Nucleus accumbens (tissue), 56 donors: Measurements from ENCODE around the gene REPS1.
"Not testable (repeated sequence)": the region's sequence is repeated elsewhere in the genome, so short reads cannot be mapped to it uniquely, and the experiment has no call there.

ENCODE experiments used
- DNase-seq, 56 donors: peaks; one replicate each; lab custom pipeline; 2025; lab: John Stamatoyannopoulos, UW

The REPS1 gene

DNA sequence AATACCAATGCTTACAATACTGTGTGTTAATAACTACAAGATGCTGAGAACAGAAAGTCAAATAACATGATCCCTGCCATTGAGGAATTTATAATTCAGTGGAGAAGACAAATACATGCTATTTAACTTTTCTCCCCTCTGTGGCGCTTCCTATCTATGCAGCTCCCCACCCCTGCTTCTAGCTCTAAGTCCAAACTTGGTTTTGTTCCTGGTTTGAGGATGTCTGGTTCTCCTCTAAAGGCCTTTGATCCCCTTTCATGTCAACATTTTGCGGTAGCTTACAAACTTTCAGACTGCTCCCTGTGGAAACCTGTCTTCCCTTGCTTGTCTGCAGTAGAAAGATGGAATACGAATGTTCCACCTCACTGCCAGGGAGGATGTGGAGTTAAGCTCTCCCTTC is 18.4 kb upstream of the REPS1 start:
- DNase-seq = no peak

DNA sequence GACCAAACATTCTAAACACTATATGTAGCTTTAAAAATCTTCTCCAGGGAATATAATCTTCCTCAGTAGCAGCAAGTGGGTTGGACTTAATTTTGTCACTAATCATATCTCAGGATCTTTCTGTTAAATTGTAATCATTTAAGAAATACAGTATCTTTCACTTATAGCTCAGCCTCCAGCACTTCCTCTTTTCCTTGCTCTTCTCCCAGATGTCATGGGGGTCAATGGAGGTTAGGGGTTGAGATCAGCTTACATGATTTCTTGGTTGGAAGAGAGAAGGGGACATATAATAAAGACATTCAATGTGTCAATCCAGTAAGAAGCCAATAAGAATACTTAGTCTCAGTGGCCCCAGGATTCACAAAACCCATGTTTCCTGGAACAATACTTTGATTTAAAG is 15.7 kb upstream of the REPS1 start:
- DNase-seq = no peak

DNA sequence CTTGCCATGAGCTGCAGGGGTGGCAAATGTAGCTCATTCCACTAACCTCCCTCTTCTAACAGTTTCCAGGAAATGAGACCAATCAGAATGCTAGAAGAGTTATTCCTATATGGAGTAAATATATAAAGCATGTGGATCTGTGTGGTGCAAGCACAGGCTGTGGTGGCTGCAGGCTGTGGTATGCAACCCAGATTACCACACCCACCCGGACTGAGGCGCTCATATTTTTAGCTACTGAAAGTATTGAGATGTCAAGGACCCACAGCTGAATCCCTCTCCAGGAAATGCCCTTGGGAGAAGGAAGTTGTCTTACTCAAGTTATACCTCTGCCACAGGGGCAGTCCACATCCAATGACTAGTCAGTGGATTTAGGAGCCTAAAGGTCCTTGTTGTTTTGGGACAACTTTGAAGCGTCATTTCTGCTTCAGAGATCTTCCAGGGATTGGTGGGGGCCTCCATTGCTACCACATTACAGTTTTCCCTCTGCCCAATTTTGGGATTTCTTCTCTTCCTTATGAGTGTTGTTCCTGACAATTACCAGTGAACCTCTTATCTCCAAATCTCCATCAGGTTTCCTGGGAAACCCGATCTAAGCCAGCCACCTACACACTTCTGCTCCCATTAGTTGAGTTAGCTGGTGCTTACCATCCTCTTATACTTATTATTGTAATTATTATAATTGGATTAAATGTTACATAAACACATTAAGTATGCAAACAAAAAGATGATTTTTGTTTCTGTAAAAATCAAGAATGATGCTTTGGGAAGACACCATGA is 12.1 kb upstream of the REPS1 start:
- no peak for DNase-seq

DNA sequence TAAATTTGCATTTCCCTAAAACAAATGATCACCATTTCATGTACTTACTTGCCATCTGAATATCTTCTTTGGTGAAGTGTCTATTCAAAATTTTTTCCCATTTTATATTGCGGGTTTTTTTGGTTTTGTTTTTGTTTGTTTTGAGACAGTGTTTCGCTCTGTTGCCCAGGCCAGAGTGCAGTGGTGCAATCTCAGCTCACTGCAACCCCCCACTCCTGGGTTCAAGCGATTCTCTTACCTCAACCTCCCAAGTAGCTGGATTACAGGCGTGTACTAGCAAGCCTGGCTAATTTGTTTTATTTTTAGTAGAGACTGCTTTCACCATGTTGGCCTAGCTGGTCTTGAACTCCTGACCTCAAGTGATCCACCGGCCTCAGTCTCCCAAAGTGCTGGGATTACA is 9.1 kb upstream of the REPS1 start:
- no peak for DNase-seq

DNA sequence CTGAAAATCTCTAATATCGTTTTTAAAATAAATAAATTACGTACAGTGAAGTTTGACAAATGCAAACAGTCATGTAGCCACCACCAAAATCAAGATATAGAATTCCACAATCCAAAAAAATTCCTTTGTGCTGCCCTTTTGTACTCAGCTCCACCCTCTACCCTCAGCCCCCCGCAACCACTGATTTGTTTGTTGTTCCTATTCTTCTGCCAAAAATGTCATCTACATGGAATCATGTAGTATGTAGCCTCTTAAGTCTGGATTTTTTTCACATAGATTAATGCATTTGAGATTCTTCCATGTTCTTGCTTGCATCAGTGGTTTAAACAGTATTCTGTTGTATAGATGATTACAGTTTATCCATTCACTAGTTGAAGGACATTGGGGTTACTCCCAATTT is 8.5 kb upstream of the REPS1 start:
- no peak for DNase-seq

DNA sequence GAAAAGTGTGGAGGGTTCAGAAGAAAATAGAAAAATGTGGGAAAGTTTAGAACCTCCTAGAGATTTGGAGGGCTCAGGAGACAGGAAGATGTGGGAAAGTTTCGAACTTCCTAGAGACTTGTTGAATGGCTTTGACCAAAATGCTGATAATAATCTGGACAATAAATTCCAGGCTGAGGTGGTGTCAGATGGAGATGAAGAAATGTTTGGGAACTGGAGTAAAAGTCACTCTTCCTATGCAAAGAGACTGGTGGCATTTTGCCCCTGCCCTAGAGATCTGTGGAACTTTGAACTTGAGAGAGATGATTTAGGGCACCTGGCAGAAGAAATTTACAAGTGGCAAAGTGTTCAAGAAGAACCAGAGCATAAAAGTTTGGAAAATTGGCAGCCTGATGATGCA is 5.4 kb upstream of the REPS1 start:
- not testable (repeated sequence) for DNase-seq

DNA sequence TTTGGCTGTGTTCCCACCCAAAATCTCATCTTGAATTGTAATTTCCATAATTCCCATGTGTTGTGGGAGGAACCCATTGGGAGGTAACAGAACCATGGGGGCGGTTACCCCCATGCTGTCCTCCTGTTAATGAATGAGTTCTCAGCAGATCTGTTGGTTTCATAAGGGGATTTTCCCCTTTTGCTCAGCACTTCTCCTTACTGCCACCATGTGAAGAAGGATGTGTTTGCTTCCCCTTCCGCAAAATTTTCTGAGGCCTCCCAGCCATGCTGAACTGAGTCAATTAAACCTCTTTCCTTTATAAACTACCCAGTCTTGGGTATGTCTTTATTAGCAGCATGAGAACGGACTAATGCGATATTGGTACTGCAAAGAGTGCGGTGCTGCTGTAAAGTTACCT is 4.9 kb upstream of the REPS1 start:
- DNase-seq = not testable (repeated sequence)

DNA sequence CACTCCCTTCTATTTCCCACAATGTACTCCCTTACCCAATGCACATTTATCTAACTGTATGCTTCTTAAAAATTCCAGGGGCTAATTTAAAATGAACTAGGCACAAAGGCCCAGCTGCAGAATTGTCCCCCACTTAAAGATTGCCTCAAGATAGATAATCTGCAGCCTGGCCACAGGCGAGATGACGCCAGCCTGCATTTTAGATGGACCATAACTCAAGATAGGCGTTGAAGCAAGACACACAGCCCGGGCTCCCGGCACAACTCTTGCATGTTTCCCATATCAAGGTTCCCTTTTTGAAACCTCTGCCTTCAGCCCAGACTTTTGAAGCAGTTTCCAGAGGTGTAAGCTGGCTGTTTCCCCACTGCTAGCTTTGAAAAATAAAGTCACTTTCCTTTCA is 3.2 kb upstream of the REPS1 start:
- no peak for DNase-seq

DNA sequence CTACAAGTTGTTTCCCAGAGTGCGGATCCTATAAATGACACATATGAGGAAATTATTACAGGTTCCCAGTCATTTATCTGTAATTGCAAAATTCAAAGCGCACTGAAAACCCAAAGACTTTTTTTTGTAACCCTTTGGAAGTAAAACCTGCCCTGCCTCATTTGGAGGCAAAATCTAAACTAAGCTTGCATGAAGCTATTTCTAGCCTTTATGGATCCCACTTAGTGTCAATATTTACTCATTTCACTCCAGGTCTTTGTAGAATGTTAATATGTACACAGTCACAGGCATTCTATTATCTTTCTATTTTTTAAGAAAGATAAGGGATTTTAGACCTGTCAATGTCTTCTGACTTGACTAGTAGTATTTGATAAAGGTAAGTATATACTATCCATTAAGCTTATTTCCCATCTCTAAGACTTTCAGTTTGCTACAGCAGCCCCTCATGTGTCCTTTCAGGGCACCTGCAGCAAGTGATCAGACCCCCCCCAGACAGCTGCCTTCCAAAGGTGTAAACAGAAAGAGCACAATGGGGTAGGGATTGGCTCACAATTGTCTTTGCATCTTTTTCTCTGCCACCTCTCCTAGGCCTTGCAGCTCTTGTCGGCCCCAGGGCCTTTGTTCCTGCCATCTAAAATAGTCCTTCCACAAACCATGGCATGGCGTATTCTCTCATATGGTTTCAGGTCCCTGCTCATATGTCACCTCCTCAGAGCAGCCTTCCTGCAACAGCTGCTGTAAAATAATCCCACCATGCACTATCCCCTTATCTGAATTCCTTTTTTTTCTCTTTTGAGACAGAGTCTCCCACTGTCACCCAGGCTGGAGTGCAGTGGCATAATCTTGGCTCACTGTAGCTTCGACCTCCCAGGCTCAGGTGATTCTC is 1.3 kb upstream of the REPS1 start:
- DNase-seq = no peak

DNA sequence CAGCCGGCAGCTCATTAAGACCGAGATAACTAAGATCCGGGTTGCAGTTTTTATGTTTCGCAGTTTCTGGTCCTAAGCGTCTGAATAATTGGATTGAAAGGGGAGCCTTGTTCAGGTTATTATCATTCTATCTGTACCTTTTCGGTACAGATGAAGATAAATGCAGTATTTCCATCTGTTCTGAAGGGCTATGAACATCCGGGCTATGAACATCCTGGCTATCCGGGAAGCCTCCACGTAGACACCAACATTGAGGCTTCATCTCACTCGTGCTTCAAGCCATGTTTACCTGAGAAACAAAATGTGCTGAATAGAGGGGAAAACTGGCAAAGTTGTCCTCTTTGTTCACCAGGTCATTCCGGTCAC is 399 bp upstream of the REPS1 start:
- peak in 1 of 56 donors; percentile 51 for DNase-seq

DNA sequence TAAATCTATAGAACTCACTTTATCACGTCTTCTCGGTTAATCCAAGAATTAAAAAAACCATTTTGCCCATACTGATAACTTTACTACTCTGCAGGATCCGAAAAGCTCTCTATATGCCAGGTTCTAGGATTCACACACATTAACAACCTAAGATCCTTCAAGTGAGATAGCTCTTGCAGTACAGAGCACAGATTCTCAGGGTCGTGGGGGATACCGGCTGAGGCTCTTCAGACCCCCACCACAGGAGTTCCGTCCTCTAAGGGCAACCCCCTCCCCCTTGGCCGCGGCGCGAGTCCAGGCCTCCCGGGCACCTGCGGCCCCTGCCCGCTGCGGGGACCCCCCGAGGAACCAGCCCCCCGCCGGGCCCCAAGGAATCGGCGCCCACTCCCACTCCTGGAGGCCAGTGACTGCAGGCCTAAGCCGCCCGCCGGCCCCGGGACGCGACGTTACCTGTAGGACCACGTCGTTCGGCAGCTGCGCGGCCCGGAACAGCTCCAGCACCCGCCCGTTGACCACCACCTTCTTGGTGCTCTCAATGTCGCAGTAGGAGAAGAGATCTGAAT is 892 bp downstream of the REPS1 start:
- DNase-seq = peak in 19 of 56 donors; percentile 3 to 63 (median 34)

DNA sequence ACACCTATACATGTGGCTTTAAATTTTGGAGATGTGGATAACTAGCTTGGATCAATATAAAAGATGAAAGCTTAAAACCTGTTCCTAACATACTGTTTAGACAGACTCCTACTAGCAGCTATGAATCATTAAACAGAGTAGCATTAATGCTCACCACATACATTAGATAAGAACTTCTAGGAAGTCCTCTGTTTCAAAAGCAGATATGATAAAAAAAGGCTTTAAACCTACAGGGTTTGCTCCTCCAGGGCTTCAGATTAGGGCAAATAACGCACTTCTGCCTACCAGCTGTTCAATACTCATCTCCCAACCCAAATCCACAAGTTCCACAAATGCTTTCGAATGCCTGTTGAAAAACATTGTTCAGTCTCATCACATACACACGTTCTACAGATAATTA is 1.5 kb downstream of the REPS1 start:
- no peak for DNase-seq

DNA sequence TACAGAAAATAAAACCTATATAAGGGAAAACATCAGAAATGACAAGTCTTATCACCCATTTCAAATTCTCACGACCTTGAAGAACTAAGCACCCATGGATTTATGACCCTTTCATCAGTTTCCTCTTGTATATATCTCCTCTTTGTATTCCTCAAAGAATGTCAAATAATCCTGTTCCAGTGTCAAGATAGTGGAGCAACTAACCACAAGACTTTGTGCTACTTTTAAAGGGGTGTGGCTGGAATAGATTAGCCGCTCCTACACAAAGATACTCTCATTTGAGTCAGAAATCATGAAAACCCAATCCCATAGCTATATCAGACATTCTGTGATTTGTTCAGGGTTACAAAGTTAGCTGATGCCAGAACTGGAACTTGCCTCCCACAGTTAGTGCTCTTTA is 6.6 kb downstream of the REPS1 start:
- no peak for DNase-seq

DNA sequence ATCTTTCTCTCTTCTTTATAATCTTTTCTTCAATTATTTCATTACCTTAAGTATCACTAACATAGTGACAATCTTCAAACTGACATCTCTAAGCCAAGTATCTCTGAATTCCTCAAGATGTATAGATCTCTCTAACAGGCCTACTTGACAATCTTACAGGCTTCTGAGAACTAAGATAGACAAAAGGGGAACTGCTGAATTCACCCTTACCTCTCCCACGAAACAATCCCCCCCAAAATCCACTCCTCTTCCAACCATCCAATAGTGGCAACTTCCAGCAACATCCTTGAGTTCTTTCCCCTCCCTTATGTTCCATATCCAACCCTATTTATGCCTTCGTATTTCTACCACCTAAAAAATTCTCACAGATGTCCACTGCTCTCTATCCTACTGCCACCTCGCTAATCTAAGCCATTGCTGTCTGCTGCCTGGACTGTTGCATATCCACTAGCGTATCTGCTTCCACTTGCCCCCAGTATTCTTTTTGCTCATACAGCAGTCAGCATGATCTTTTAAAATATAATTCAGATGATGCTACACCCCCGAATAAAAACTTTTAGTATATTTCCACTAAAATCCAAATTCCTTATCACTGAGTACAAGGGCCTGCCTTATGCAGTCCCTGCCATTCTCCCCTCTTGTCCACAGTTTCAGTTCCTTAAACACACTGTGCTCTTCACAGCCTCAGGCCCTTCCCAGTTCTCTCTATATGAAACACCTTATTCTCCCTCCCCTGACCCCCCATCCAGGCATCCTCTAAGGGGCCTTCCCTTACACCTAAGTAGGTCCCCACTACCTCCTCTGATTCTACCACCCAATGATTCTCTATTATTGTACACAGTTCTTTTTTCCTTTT is 8.0 kb downstream of the REPS1 start:
- no peak for DNase-seq

DNA sequence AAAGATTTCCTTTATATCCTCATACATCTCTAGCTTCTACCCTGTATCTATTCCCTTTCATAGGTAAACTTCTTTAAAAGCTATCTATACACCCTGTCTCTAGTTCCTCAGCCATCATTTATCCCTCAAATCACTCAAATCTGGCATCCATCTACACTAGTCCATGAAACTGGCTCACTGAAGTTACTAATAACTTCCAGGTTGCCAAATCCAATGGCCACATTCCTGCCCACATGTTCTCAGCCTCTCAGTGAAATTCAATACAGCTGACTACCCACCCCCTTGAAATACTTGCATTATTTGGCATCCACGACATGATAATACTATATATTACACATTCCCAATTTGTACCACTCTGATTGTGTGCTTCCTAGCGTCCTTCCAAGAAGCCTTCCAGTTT is 8.7 kb downstream of the REPS1 start:
- DNase-seq = no peak

DNA sequence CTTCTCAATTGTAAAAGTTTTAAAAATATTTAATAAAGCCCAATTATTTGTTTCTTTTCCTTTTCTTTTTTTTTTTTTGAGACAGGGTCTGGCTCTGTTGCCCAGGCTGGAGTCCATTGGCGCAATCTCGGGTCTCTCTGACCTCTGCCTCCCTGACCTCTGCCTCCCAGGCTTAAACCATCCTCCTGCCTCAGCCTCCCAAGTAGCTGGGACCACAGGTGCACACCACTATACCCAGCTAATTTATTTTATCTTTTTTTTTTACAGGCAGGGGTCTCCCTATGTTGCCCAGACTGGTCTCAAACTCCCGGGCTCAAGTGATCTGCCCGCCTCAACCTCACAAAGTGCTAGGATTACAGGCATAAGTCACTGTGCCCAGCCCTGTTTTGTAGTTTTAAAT is 9.8 kb downstream of the REPS1 start:
- no peak for DNase-seq

DNA sequence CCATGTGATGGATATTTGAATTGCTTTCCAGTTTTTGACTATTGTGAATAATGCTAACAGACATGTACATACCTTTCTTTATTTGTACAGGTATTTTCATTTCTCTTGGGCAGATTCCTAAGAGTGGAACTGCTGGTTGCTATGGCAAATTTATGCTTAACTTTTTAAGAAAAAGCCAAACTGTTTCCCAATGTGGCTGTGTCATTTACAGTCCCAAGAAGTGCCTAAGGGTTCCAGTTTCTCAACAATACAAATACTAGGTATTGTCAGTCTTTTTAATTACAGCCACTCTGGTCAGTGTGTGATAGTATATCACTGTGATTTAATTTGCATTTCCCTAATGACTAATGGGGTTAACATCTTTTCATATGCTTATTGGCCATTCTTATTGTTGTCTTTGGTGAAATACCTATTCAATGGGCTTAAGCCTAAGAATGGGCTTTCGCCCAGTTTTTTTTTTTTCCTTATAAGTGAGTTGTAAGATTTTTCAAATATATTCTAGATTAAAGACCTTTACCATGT is 10.3 kb downstream of the REPS1 start:
- no peak for DNase-seq

DNA sequence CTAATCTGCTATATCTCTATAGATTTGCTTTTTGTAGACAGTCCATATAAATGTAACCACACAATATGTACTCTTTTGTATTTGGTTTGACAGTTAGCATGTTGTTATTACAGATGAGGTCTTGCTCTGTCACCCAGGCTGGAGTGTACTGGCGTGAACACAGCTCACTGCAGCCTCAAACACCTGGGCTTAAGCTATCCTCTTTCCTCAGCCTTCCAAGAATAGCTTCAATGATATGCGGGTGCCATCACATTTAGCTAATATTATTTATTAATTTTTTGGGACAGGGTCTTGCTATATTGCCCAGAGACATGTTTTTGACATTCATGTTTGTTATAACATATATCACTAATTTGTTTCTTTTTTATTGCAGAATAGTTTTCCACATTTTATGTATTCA is 10.8 kb downstream of the REPS1 start:
- DNase-seq = no peak

DNA sequence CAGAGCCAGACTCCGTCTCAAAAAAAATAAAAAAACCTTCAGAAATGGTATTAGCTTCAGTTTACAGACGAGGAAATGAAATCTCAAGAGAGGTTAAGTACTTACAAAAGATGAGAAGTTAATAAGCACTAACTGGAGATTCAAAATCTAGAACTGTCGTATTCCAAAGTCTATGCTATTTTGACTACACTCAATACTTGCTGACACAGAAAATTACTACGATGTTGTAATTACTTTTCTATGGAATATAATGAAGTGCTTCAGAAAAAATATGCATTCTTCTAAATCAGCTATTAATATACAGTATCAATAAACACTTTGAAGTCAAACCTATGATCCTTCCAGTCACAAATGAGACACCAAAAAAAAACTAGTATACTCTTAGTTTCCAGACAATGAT is 12.2 kb downstream of the REPS1 start:
- DNase-seq = no peak

DNA sequence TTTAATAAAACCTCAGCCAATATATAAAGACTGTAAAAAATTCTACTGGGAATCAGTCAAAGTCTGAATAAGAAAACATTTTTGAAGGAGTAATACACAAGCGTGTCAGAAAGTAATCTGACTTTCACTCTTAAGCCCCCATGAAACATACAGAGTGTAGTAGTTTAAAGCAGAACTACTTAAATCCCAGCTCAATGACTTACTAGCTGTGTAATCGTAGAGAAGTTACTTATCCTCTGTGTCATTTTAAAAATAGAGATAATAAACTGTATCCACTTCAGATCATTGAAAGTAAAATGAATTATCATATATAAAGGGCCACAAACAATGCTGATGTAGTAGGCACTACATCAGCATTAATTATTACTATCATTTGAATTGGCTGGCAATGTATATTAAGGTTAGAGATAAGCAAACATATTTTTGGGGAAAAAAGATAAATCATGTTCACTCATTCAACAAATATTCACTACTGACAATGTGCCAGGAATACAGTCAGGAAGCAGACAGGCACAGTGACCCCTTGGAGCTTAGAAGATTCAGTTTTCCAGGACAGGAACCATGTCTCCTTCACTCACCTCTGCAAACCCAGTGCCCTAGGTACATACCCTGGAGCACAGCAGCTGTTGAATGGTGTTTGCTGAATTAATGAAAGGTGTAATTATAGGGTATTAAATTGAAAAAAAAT is 14.4 kb downstream of the REPS1 start:
- DNase-seq = no peak
